Thoracic aorta (tissue), 2 donors: ENCODE measurements around the gene PTPA. TPM values are rescaled to one million over a fixed set of nuclear protein-coding genes. Genes with fewer than 3 reads are reported as not detected.
A peak's percentile ranks its signal among the peaks of the same experiment; 100 is the strongest.

Experiments used
- ATAC-seq: fragments of 150-250 bp; one replicate; pipeline ENCODE4 v1.8.0; 2017; ENCODE audit warnings: low read depth; ENCODE audit not compliant: insufficient number of reproducible peaks, low FRiP score
- DNase-seq: peaks from one replicate; pipeline ENCODE4 v3.0.0-alpha.2; 2020; ENCODE audit warnings: low spot score
- H3K27ac ChIP-seq, 2 donors: fragments of 200-600 bp; sonication (generic); 1 replicate in 1 of 2; 2 replicates in 1 of 2; pipeline ENCODE4 v1.5.1; 2016; ENCODE audit warnings: mild to moderate bottlenecking in 2 of 2, moderate library complexity in 2 of 2
- H3K27me3 ChIP-seq: fragments of 200-600 bp; sonication (generic); replicated peaks from 2 replicates; pipeline ENCODE4 v1.6.0; 2016; ENCODE audit warnings: mild to moderate bottlenecking; ENCODE audit not compliant: insufficient read depth
- H3K36me3 ChIP-seq: fragments of 200-600 bp; sonication (generic); one replicate; pipeline ENCODE4 v1.5.1; 2016
- H3K4me1 ChIP-seq, 2 donors: fragments of 200-600 bp; sonication (generic); 1 replicate in 1 of 2; 2 replicates in 1 of 2; pipeline versions ENCODE4 v1.5.1 to v1.6.0; 2016; ENCODE audit warnings: low read depth in 2 of 2, mild to moderate bottlenecking in 1 of 2; ENCODE audit not compliant: control insufficient read depth in 1 of 2
- H3K4me3 ChIP-seq: fragments of 200-600 bp; sonication (generic); 2 replicates; pipeline ENCODE4 v1.5.1; 2016; ENCODE audit warnings: mild to moderate bottlenecking
- H3K9me3 ChIP-seq: fragments of 200-600 bp; sonication (generic); 2 replicates; pipeline ENCODE4 v1.5.1; 2016
- total RNA-seq, 2 donors: library from RNA; depleted of rRNA; stranded (reverse); fragments of >200 nt; gene quantifications; one replicate each; pipeline versions ENCODE4 v1.1.0 to v1.2.3, GENCODE V29; 2016
- TF ChIP-seq, protein P1 (sequence below): fragments of 200-600 bp; sonication (generic); IDR thresholded peaks from one replicate; pipeline ENCODE4 v1.5.1; 2019; ENCODE audit warnings: antibody characterized with exemption

The PTPA gene
- total RNA-seq, 2 donors from 2014 or later: 72.2 to 93.3 TPM

DNA sequence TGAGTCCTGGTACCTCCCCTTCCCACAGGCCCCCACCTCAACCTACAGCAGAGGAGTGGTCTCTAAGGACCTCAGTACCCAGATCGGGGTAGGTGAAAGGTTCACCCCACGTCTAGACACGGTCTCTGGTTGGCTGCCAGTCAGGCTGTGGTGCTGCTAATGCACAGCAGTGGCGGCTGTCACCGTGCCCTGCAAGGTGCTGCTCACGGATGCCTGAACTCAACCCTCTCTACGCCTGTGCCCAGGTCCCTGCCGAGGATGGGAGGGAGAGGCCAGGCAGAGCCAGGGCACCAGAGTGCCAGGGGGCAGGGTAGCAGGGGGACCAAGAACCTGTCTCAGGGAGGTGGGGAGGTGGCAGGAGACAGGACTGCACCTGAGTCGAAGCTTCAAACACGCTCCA lies 52.5 kb downstream of the PTPA start:
- H3K27ac ChIP-seq: peak overlapping the region; percentile 66 to 74
- H3K9me3 ChIP-seq: no peaks in the 10 kb centered on the region
- ATAC-seq: no peak
- no peak for DNase-seq
- H3K4me1 ChIP-seq: peaks cover 22 to 44% of the 10 kb centered on the region in 2 donors
- H3K4me3 ChIP-seq: no peak overlapping the region
- TF ChIP-seq, protein P1, sequence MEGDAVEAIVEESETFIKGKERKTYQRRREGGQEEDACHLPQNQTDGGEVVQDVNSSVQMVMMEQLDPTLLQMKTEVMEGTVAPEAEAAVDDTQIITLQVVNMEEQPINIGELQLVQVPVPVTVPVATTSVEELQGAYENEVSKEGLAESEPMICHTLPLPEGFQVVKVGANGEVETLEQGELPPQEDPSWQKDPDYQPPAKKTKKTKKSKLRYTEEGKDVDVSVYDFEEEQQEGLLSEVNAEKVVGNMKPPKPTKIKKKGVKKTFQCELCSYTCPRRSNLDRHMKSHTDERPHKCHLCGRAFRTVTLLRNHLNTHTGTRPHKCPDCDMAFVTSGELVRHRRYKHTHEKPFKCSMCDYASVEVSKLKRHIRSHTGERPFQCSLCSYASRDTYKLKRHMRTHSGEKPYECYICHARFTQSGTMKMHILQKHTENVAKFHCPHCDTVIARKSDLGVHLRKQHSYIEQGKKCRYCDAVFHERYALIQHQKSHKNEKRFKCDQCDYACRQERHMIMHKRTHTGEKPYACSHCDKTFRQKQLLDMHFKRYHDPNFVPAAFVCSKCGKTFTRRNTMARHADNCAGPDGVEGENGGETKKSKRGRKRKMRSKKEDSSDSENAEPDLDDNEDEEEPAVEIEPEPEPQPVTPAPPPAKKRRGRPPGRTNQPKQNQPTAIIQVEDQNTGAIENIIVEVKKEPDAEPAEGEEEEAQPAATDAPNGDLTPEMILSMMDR: no peak
- H3K36me3 ChIP-seq: no peaks in the 10 kb centered on the region
- H3K27me3 ChIP-seq: no peaks in the 10 kb centered on the region

DNA sequence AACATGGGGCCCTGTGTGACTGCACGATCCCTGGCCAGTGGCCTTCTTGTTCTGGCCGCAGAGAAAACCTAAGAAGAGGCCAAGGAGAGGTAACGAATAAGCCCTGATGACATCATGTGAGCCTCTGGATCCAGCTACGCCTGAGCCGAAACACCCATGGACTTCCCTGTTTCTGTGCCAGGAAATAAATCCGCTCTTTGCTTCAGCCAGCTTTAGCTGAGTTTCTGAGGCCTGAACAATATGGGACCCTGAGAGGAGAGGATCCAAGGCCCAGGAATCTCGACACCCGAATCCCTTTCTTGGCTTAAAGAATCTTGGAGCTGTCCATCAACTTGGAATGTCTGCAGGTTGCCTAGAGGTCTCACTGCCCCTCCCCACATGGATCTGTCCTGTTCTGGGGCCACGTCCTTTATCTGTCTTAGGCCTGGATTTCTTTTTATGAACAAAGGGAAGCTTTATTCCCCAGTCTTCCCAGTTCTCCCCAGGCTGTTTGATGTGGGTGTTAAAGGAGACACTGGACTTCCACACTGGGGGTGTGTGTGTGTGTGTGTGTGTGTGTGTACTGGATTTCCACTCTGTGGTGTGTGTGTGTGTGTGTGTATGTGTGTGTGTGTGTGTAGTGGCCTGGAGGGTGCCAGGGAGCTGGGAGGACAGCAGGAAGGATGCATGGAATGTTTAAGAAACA lies 53.2 kb downstream of the PTPA start:
- Histone ChIP-seq H3K9me3 (no peaks in the 10 kb centered on the region), H3K4me3 (no peak overlapping the region), H3K27ac (peak overlapping the region; percentile 66 to 74), H3K36me3 (no peaks in the 10 kb centered on the region), H3K4me1 (peaks cover 22 to 47% of the 10 kb centered on the region in 2 donors), H3K27me3 (no peaks in the 10 kb centered on the region)
- ATAC-seq (peak; percentile 38), DNase-seq (no peak)
- TF ChIP-seq, protein P1: no peak

DNA sequence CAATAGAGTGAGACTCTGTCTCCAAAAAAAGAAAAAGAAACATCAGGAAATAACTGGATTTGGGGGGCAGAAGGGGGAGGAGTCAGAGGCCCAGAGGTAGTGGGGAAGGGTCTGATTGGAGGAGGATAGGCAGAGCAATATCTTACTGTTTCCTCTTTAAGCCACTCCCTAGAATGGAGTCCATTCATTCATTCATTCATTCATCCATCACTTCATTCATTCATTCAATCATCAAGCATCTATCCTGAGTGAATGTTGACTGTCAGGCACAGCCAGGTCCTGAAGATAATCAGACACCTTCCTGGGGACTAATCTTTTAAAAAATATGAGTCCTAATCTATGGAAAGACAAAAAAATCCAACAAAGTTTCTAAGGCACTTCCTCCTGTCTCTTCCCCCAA lies 54.0 kb downstream of the PTPA start:
- TF ChIP-seq, protein P1: no peak
- H3K27me3 ChIP-seq: no peaks in the 10 kb centered on the region
- no peaks in the 10 kb centered on the region for H3K9me3 ChIP-seq
- H3K4me1 ChIP-seq: peaks cover 22 to 51% of the 10 kb centered on the region in 2 donors
- ATAC-seq (no peak), DNase-seq (no peak)
- peak overlapping the region in 1 of 2 donors; percentile 66 for H3K27ac ChIP-seq
- H3K4me3 ChIP-seq: no peak overlapping the region
- no peaks in the 10 kb centered on the region for H3K36me3 ChIP-seq

DNA sequence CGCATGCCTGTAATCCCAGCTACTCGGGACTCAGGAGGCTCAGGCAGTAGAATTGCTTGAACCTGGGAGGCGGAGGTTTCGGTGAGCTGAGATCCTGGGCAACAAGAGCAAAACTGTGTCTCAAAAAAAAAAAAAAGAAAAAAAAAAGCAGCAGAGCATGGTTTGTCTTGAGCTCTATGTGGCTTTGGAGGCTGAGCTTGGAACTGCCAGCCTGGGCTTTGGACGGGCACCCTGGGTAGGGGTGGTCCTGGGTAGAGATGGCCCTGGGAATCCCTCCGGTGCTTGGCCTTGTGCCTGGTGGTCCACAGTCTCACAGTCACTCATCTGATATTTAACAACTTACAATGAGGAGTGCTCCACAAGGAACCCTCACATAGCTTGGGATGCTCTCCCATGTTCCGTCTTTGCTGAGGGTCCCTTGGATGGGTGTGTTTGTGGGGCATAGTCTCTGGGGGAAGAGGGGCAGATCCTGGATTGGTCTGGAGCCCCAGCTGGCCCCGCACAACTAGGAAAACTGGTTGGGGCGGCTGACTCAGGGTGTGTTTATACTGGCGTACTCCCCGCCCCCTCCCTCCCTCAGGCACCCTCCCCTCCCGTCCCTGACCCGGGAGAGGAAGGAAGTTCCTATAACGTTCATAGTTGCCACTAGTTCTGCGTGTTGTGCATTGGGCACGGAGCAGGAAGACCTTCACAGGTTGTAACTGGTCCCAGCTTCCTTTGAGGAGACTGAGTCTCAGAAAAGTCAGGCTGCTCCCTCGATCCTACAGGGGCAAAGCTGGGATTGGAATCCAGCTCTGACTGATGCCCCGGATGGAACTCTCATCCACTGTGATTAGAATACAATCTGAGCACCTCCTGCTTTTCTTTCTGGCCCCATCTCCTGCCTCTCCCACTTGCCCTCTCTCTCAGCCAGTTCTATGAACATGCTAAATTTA lies 55.7 kb downstream of the PTPA start:
- H3K4me1 ChIP-seq: peaks cover 22 to 51% of the 10 kb centered on the region in 2 donors
- DNase-seq: no peak
- H3K4me3 ChIP-seq: peak overlapping the region; percentile 64
- H3K9me3 ChIP-seq: no peaks in the 10 kb centered on the region
- TF ChIP-seq, protein P1: no peak
- no peaks in the 10 kb centered on the region for H3K36me3 ChIP-seq
- no peaks in the 10 kb centered on the region for H3K27me3 ChIP-seq
- ATAC-seq: peak; percentile 22
- H3K27ac ChIP-seq: peak overlapping the region; percentile 88 to 95

DNA sequence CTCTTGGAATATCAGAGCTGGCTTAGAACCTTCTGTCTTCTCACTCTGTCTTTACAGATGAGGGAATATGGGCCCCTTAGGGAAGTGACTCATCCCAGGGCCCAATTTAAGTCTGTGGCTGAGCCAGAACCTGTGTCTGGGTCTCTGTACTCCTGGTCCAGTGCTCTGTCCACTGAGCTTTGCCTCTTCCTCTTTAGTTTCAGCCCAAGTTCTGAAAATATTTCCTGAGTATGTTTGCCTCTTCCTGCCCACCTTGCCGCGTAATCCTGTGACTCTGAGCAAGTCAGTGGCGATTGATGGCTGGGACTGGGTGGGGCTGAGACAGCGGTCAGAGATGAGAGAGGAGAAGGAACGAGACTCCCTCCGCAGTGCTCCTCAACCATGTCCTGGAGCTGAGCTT lies 59.0 kb downstream of the PTPA start:
- ATAC-seq (no peak), DNase-seq (no peak)
- Histone ChIP-seq H3K4me3 (no peak overlapping the region), H3K27ac (peak overlapping the region in 1 of 2 donors; percentile 6), H3K27me3 (no peaks in the 10 kb centered on the region), H3K9me3 (no peaks in the 10 kb centered on the region), H3K36me3 (no peaks in the 10 kb centered on the region), H3K4me1 (peaks cover 28 to 52% of the 10 kb centered on the region in 2 donors)
- TF ChIP-seq, protein P1: no peak
